Cerebellar cortex (tissue), 1 donor: ENCODE data around the gene EZR.

Source experiments
- DNase-seq: peaks from one replicate; pipeline ENCODE4 v3.0.0-alpha.2; 2015; ENCODE audit warnings: low spot score

The EZR gene

DNA sequence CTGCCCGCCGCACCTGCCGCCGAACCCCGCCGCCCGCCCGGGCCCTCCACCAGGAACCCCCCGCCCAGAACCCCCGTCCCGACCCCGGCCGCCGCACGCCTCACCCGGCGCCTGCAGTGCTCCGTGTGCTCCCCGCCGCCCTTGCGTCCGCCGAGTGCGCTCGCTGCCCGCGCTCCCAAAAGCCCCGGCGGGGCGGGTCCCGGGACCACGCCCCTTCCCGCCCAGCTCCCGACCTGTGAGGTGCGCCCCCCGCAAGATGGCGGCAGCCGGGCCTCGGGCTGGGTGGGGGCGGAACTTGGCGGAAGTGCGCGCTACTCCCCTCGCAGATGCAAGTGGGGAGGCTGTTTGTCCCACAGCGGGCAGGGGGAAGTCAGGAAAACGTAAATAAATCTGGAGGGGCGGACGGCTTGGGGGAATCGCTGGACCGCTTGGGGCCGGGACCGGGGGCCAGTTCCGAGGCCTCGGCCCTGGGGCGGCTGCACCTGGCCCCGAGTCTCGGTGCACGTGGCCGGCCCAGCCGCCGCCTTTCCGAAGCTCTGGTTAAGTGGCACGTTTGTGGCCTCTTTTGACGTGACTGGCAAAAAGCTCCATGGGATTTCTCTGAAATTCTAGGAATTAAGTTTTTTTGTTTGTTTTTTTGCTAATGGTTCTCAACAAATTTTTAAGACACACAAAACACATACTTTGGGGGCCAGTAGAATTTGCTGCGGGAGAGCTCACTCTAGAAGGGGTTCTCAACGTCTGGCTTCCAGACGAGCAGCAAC, at the start of gene EZR:
Gene EZR, minus strand, starts transcription at position 156 of the 764 bp plus-strand sequence. CDS start 1,275 bp downstream, outside the sequence.
- DNase-seq: peak; percentile 47

DNA sequence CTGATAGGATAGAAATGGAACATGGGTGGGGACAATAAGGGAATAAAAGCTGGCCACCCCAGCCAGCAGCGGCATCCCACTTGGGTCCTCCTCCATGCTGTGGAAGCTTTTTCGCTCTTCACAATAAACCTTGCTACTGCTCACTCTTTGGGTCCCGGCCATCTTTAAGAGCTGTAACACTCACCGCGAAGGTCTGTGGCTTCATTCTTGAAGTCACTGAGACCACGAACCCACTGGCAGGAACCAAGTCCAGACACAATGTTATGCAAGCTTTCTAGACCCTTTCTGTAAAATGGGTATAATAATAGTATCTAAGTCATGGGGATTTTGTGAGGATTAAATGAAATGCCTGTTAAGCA, 48.9 kb upstream of the EZR start:
- no peak for DNase-seq

DNA sequence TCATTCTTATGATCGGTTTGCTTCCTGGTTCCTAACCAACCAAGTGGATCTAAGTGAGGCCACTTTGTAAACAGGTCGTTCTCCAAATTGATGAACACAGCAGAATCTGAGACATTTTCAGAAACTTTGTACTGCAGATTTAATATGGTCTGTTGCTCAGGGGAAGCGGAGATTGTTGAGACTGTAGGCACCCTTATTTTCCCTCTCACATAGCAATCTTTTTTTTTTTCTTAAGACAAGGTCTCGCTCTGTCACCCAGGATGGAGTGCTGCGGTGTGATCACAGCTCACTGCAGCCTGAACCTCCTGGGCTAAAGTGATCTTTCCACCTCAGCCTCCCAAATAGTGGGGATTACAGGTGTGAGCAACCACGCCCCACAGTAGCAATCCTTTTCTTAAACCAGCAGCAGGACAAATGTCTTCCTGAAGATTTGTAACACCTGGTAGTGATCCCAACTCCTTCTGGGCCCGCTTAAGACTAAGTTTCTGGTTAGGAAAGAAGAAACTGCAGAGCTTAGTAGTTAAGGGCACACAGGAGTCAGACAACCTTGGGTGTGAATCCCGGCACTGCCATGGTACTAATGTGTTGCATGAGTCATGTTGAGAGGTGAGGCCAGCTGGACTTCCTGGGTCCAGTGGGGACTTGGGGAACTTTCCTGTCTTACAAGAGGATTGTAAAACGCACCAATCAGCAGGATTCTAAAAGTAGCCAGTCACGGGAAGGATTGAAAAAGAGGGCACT, 48.4 kb upstream of the EZR start:
- no peak for DNase-seq

DNA sequence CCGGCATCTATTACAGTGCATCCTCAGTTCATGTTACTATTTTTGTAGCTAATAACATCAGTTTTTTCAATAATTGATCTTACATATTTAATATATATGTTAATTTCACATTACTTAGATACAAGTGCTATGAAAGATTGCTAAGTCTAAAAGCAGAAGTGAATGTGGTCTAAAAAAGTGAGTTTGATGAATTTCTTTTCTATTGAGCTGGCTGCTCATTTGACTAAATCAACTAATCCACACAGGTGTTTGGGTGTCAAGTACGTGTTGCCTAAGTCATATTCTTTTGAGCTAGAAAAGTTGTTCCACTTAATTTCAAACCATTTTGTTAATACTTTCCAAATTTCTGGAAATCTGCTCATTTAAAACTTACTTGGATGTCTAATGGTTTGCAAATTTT, 46.6 kb upstream of the EZR start:
- no peak for DNase-seq

DNA sequence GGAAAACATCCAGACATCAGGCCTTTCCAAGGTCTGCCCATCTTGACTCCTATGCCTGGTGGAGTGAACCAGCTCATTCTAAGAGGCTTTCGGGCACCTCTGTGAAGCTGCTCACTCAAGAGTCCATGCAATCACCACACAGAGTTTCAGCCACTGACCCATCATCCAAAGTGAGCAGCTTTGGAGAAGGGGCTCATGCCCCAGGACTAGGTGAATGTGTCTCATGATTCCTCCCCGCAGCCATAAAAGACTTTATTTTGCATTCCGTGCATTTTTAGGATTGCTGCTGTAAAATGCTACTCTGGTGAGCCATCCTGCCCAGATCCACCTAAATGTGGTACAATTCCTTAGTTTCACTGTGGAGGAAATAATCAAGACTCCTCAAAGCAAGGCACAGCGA, 44.5 kb upstream of the EZR start:
- no peak for DNase-seq

DNA sequence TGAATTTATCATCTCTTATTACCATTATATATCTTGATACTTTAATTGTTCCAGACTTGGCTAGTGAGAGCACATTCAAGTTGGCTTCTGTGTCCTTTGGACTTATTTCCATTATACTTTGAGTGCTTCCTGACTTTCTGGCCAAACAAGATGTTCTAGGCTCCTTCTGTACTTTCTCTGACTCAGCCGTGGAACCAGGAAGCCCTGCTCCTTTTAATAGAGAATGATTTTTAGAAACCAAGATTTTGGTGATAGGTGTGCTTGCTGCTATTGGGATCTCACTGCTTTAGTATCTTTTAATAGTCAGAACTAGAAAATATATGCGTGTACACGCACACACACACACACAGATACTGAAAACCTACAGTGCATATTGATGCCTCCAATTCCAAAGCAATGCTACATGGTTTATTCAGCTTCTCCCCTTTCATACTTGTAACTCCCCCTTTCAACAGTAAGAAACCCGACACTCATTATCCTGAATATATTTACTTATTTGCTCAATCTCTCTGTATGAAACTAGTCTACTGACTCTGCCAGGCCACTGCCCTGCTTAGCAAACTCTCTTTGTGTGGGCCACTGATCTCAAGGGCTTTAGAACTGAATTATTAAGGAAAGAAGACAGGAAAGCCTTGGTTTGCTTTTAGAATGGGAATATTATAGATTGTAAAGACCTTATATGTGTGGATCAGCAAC, 42.7 kb upstream of the EZR start:
- DNase-seq: no peak

DNA sequence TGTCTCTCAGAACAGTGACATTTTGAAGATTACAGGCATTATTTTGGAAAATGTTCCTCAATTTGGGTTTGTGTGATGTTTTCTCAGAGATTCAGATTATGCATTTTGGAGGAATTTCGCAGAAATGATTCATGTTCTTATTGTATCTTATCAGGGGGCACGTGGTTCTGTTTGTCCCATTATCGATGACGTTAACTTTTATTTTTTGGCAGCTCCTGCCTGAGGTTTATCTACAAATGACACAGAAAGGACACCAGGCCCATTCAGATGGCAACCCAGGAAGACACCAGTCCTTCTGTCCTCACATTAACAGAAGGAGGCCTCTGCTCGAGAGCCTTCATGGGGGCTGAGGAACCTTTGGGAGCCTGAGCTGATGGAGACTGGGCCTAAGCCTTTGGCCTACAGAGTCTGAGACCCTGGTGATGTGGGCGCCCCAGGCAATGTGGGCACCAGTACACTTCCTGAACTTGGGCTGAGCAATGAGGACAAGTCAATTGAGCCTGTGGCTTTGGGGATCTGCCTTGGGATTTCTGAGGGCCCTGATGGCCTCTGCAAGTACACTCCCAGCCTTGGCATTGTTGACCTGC, 41.2 kb upstream of the EZR start:
- DNase-seq: no peak

DNA sequence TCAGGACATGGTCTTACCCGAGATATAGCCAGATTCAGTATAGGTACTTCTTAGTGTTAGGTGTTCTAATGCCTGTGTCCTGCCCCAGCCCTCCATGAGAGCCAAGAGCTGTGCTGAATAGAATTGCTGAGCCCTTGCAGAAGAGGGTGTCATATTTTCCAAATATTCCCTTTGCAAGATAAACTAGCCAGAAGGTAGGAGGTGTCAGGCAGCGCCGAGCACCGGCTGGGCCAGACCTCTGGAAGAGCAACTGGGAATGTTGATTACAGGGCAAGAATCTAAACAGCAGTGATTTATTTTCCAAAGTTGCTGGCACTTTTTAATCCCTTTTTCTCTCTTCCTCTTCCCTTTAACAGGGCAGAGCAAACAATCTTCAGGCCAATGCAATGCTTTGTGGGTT, 37.1 kb upstream of the EZR start:
- DNase-seq: no peak

DNA sequence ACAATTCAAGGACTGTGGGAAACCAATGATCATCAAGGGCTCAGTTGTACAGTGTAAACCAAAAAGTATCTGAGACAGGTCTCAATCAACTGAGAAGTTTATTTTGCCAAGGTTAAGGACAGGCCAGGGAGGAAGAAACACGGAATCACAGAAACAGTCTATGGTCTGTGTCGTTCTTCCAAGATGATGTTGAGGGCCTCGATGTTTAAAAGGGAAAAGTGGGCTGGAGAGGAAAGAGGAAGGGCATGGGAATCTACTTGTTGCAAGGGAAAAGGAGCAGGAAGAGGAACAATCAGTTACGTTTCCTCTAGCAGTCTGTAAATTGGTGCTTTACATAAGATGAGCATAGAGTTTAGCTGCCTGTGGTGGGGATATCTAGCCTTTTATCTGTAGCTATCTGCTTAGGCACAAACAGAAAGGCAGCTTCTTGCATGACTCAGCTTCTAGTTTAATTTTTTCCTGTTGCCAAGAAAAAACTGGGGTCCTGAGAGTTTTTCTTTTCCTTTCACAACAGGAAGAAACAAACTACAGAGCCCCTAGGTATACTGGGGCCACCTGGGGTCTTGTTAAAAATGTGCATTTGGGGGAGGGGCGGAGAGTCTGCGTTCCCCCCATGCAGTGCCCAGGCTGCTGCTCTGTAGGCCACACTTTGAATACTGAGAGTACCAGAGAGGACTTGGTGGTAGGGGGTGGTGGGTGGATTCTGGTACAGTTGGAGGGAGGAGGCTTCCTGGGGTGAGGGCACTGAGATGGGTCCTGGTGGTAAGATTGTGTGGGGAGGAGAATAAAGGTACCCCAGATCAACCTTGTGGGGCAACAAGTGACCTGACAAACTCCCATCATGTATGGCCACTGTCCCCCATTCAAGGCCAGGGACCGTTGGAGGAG, 35.3 kb upstream of the EZR start:
- DNase-seq: no peak

DNA sequence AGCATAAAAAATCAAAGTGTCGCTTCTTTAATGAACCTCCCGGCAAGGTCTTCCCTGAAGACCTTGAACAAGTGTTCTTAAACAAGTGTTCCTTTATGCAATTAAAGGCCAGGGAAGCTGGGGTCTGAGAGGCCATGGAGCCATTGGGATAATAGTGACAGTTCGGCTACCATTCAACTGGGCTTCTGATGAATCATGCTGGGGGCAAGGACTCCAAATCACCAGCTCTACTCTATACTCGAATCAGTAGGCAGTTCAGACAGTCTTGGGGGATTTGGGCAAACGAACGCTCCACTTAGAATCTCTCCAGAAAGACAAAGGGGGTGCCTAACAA, 34.7 kb upstream of the EZR start:
- DNase-seq: no peak

DNA sequence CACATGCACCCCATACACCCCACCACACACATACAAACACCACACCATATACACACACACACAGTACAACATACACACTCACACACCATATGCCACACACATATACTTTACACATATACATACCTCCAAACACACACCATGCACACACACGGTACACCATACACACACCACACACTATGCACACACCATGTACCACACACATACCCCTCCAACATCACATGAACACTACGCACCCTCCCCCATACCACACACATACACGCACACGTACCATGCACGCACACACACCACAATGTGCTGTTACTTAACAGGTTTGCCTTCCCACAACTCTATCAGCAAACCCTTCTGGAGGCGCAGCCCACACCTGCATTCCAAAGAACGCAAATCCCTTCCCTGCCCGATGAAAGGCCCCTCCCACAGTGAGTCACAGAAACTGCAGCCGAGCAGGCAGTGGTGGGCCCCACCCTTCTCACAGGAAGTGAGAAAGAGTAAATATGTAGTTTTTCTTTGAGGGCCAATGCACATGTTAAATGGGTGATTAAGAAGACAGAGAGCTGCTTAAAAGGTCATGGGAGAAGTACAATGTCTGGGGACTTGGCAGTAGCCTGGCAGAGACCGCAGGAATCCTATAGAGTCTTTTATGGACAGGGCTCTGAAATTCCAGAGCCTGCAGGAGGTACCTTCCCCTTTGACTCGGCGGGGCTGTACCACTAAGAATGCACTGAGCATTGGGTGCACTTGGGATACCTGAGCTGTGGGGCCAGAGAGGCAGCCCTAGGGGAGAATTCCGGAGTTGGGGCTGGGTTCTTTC, 34.1 kb upstream of the EZR start:
- peak; percentile 57 for DNase-seq

DNA sequence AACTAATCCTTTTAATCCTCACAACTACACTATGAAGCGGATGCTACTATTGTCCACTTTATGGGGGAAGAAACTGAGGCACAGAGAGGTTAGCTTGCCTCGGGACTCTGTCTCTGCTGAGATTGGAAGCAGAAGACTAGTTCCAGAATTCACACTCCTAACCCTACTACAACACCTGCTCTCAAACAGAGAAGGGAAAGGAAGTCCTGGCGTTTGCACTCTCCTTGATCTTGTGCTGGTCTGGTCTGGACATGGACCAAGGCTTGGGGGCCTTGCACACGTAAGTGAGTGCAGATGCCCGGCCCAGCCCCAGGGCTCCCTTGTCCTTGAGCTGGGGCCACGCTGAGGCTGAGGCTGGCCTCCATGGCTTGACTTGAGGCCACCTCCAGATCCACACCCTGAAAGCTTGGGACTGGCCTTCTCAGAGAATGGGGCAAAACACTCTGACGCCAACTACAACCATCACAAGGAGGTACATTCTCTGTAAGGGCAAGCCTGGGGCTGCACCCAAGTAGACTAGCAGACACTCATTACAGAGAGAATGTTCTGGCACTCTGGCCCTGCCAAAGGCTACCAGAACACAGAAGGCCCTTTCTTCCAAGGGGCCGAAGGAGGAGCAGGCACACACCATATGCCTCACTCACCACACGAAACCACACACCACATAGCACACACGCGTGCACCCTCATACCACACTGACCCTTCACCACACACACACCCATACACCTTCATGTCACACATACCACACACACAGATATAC, 33.3 kb upstream of the EZR start:
- no peak for DNase-seq

DNA sequence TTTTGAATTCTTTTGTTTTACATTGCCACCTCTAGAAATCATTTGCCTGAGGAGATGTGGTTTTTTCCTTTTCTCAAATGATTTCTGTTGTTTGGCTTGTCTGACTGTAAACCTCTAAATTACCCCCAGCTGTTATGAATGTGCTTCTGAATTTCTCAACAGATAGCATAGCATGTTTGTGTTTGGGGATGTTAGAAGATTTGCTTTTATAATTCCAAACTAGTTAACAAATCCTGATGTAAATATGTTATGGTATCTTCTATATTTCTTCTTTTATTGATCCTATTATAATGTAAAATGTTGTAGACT, 31.6 kb upstream of the EZR start:
- DNase-seq: no peak

DNA sequence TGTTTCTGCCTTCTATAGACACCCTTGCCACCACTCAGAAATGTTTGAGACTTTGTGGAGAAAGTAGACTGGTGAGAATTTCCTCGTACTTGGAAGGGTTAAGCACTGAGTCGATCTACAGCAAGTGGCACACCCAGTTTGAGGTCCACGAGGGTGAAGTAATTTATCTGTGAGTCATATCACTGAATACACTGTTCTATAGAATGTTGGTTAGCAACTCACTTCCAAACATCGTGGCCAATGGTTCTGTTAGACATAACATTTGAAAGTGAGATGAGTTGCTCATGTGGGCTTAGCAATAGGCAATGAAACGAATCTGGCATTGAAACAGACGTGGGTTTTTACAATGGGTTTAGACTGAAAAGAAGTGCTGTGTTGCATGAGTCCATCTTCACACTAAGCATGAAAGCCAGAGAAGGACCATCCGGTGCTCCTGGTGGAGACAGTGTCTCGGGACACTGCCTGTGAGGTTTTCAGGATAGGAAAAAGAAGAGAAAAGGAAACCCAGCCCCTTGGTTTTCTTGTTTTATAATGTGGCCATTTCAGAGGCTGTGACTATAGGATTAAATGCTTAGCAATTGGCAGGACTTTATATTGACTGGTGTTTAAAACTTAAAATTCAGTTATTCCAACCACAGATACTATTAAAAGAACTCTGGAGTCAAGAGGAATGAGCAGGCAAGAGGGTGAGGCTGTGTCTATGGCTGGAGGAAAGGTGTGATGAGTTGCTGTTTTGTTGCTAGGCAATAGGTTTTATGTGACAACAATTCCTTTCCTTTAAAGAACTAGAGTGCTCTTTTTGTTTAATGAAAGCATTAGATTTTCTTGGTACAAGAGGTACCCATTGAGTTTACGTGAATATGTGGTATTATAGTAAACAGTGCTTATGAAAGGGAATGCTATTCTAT, 31.0 kb upstream of the EZR start:
- DNase-seq: no peak

DNA sequence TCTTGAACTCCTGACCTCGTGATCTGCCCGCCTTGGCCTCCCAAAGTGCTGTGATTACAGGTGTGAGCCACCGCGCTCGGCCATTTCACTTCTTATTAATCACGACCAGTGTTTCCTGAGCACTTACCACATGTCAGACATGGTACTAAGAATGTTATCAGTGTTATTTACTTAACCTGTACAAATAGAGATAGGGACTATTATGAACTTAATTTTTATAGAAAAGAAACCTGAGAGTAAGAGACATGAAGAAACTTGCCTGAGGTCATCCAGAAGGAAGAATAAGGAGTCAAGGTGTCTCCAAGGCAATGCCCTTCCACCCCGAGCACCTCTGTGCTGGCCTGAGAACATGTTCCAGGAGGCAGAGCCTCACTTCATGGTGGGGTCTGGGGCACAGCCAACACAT, 29.3 kb upstream of the EZR start:
- no peak for DNase-seq

DNA sequence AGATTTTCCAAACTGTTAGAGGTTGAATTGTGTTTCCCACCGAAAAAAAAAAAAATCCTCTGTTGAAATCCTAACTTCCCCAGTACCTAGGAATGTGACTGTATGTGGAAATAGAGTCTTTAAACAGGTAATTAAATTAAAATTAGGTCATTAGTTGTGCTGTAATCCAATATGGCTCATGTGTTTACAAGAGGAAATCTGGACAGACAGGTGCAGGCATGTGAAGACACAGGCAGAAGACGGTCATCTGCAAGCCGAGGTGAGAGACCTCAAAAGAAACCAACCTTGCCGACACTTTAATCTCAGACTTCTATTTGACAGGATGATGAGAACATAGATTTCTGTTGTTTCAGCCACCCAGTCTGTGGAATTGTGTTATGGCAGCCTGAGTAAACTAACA, 28.6 kb upstream of the EZR start:
- DNase-seq: no peak

DNA sequence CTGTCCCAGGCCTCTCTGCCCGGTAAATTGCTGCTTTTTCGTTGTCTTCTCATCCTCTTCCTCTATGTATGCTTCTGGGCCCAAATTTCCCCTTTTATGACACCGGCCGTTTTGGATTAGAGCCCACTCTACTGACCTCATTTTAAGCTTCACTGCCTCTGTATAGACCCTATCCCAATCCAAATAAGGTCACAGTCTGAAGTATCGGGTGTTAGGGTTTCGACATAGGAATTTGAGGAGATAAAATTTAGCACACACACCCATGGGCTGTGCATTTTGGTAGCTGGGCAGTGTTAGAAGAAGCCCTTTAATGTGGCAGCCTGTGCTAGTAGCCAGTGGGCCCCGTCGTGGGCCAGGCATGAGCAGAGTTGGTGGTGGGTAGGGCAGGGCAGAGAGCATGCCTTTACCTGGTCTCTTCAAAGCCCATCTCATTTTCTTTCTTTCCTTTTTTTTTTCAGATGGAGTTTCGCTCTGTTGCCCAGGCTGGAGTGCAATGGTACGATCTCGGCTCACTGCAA, 27.9 kb upstream of the EZR start:
- no peak for DNase-seq

DNA sequence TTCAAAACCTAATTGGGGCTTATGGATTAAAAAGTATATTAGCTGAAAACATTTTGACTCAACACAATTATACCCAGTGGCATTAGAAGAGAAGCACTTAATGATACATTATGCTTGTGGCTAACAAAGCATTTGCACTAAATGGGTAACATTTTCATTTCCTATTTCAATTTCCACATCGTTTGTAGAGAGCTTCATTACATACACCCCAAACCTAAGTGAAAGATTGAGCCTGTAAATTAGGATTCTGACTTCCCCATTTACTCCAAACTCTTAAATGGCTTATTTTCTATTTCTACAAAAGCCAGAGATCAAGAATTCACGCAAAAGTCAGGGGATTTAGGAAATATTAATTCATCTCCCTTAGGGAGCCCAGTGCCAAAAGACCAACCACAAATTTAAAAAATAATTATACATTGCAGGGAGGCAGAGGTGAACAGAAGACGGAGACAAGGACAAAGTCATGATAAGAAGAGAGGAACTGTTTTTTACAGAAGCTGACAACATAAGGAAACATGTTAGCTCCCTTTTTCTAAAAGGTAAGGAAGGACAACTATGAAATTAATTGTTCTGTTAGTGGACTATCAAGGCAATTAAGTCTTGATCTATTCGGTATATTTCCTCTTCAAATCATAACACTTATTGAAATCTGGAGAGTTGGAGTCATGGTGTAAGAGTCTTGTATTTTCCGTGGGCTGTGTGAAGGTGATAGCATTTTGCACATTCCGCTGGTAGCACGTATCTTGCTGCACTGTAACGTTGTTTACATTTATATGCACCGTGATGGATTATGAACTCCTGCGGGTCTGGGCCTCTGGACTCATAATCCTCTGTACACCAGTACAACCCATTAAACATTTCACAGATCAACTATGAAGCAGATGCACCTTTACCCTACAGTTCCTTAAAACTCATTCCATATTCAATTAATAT, 24.8 kb upstream of the EZR start:
- DNase-seq: no peak
